GM12878 (cell line): ENCODE measurements around the gene PHF21B.

Source experiments
- ATF7 ChIP-seq: fragments of 450-650 bp; IDR thresholded peaks from 2 replicates; pipeline ENCODE4 v1.6.1; 2016; ENCODE audit warnings: low read depth, mild to moderate bottlenecking
- BCLAF1 ChIP-seq: fragments of 450-650 bp; IDR thresholded peaks from 2 replicates; pipeline ENCODE4 v1.6.1; 2017; ENCODE audit warnings: antibody characterized with exemption, mild to moderate bottlenecking, moderate library complexity
- SMC3 ChIP-seq: IDR thresholded peaks from 2 replicates; pipeline ENCODE4 v1.6.1; 2011; ENCODE audit warnings: low read length, improper control_type of control experiment, borderline replicate concordance

GRCh38 chr22:45000330-45000729 is 9.5 kb downstream of the PHF21B start:
- TF ChIP-seq SMC3 (no peak), BCLAF1 (no peak), ATF7 (no peak)
